A673 (cell line): Measurements from ENCODE around the gene WDHD1. TPM values are rescaled to one million over a fixed set of nuclear protein-coding genes. Genes with fewer than 3 reads are reported as not detected.

Experiments used
- BruUV-seq: library from RNA; stranded (reverse); fragments of 400-500 nt; replicated peaks from 2 replicates; lab custom pipeline; 2021; lab: Mats Ljungman, UMichigan
- CTCF ChIA-PET: fragments of 300-600 bp; sonication (Branson Sonifier 250); formaldehyde crosslinking; loops from one replicate; lab custom pipeline; 2022; ENCODE audit warnings: antibody characterized with exemption; lab: Charles Lee
- POLR2A ChIA-PET: fragments of 300-600 bp; sonication (Branson Sonifier 250); formaldehyde crosslinking; loops from one replicate; lab custom pipeline; 2022; ENCODE audit warnings: antibody characterized with exemption; ENCODE audit not compliant: low non-redundant PET; lab: Charles Lee
- DNase-seq: peaks from one replicate; pipeline ENCODE4 v3.0.0-alpha.2; 2015; ENCODE audit warnings: low spot score
- H3K27ac ChIP-seq: fragments of 200-600 bp; sonication (generic); 2 replicates; pipeline ENCODE4 v1.5.1; 2016; ENCODE audit warnings: mixed run types, low read depth, mild to moderate bottlenecking, mixed read lengths, antibody characterized with exemption, low read length; ENCODE audit not compliant: poor library complexity, severe bottlenecking
- H3K27me3 ChIP-seq: fragments of 200-600 bp; sonication (generic); replicated peaks from 2 replicates; pipeline ENCODE4 v1.6.1; 2017; ENCODE audit warnings: mixed run types, low read depth, mild to moderate bottlenecking, mixed read lengths, antibody characterized with exemption, low read length; ENCODE audit not compliant: insufficient read depth, poor library complexity
- H3K36me3 ChIP-seq: fragments of 200-600 bp; sonication (generic); 2 replicates; pipeline ENCODE4 v1.6.1; 2016; ENCODE audit warnings: mixed run types, mild to moderate bottlenecking, mixed read lengths, antibody characterized with exemption, low read length; ENCODE audit not compliant: insufficient read depth, poor library complexity, severe bottlenecking
- H3K4me1 ChIP-seq: fragments of 200-600 bp; sonication (generic); 2 replicates; pipeline ENCODE4 v1.6.1; 2017; ENCODE audit warnings: mixed run types, mild to moderate bottlenecking, mixed read lengths, antibody characterized with exemption, low read length; ENCODE audit not compliant: insufficient read depth, poor library complexity, severe bottlenecking
- H3K4me3 ChIP-seq: fragments of 200-600 bp; sonication (generic); 2 replicates; pipeline ENCODE4 v1.5.1; 2016; ENCODE audit warnings: low read depth, mixed run types, mild to moderate bottlenecking, mixed read lengths, low read length; ENCODE audit not compliant: poor library complexity, severe bottlenecking
- H3K9me3 ChIP-seq: fragments of 200-600 bp; sonication (generic); 2 replicates; pipeline ENCODE4 v1.6.1; 2016; ENCODE audit warnings: mixed run types, low read depth, mild to moderate bottlenecking, mixed read lengths, antibody characterized with exemption, low read length; ENCODE audit not compliant: poor library complexity, severe bottlenecking
- CTCF ChIP-seq: fragments of 300-800, 200-600 bp; sonication (generic); conservative IDR thresholded peaks from 2 replicates; pipeline ENCODE4 v1.5.1; 2017; ENCODE audit warnings: low read depth, mild to moderate bottlenecking, antibody characterized with exemption, low read length, moderate library complexity, mixed read lengths
- EZH2 ChIP-seq: fragments of 200-600 bp; sonication (generic); IDR thresholded peaks from 2 replicates; pipeline ENCODE4 v1.6.1; 2017; ENCODE audit warnings: borderline replicate concordance, low read depth, mild to moderate bottlenecking, mixed read lengths, antibody characterized with exemption, low read length; ENCODE audit not compliant: poor library complexity, severe bottlenecking
- intact Hi-C: fragments of 100-400 bp; cut with micrococcal nuclease; formaldehyde crosslinking; loops from one replicate; pipeline ENCODE4 v1.10.0; 2022; ENCODE audit not compliant: unreplicated experiment
- total RNA-seq: library from RNA; stranded (reverse); gene quantifications from 2 replicates; pipeline ENCODE4 v1.2.3, GENCODE V29; 2021

The WDHD1 gene
- total RNA-seq, 1 experiment from 2014 or later, result 52.7 TPM

GRCh38 chr14:54946500-54946899 is 80.4 kb downstream of the WDHD1 start:
- Histone ChIP-seq H3K4me3 (no peak overlapping the region), H3K4me1 (no peaks in the 10 kb centered on the region), H3K36me3 (peaks cover 2% of the 10 kb centered on the region), H3K27ac (no peak overlapping the region), H3K27me3 (no peaks in the 10 kb centered on the region), H3K9me3 (no peaks in the 10 kb centered on the region)
- intact Hi-C loops, result no loop called here
- TF ChIP-seq EZH2, result no peak
- TF ChIP-seq CTCF, result no peak
- ChIA-PET POLR2A (no interaction called here), CTCF (no interaction called here)
- DNase-seq, result no peak
- no TSS peak for BruUV-seq

- no TSS peak for BruUV-seq
- Histone ChIP-seq H3K36me3 (peaks cover 16% of the 10 kb centered on the region), H3K4me3 (no peak overlapping the region), H3K9me3 (no peaks in the 10 kb centered on the region), H3K4me1 (no peaks in the 10 kb centered on the region), H3K27me3 (no peaks in the 10 kb centered on the region), H3K27ac (no peak overlapping the region)
- intact Hi-C loops, result no loop called here
- TF ChIP-seq EZH2, result no peak
- TF ChIP-seq CTCF, result no peak
- CTCF ChIA-PET, result no interaction called here
- POLR2A ChIA-PET, result interaction anchor here (0.6 kb wide), 1 partner anchor 377 kb away, joined by 13 read pairs; no protein-coding TSS in a partner anchor
- no peak for DNase-seq
Measured at GRCh38 chr14:54944737-54945391, 82.0 kb downstream of the WDHD1 start.

- Histone ChIP-seq H3K9me3 (no peaks in the 10 kb centered on the region), H3K36me3 (peaks cover 16% of the 10 kb centered on the region), H3K4me1 (no peaks in the 10 kb centered on the region), H3K27me3 (no peaks in the 10 kb centered on the region), H3K27ac (no peak overlapping the region), H3K4me3 (no peak overlapping the region)
- no peak for TF ChIP-seq CTCF
- TF ChIP-seq EZH2, result no peak
- POLR2A ChIA-PET, result no interaction called here
- DNase-seq, result no peak
- CTCF ChIA-PET, result no interaction called here
- BruUV-seq, result no TSS peak
- intact Hi-C loops, result no loop called here
Measured at GRCh38 chr14:54942913-54943312, 84.0 kb downstream of the WDHD1 start.
